ENCODE results near the gene PI4KA. TPM values are rescaled to one million over a fixed set of nuclear protein-coding genes. Genes with fewer than 3 reads are reported as not detected.
"Not testable (repeated sequence)": the region's sequence is repeated elsewhere in the genome, so short reads cannot be mapped to it uniquely, and the experiment has no call there.

The PI4KA gene
- total RNA-seq, 1 donor from 2014 or later: 78.4 TPM

GRCh38 chr22:20717213-20717866 is 141.3 kb downstream of the PI4KA start:
- H3K4me3 Mint-ChIP-seq; DNase-seq; H3K27ac Mint-ChIP-seq; H3K9me3 Mint-ChIP-seq; intact Hi-C loops (cut with micrococcal nuclease); H3K4me1 Mint-ChIP-seq; H3K36me3 Mint-ChIP-seq (ENCODE audit: low read depth); H3K27me3 Mint-ChIP-seq: not testable (repeated sequence)

- H3K36me3 Mint-ChIP-seq (ENCODE audit: low read depth); intact Hi-C loops (cut with micrococcal nuclease): not testable (repeated sequence)
Observed at GRCh38 chr22:20713116-20713515, 145.5 kb downstream of the PI4KA start.

GRCh38 chr22:20709966-20710365 is 148.6 kb downstream of the PI4KA start:
- H3K27ac Mint-ChIP-seq; DNase-seq; H3K9me3 Mint-ChIP-seq; H3K4me3 Mint-ChIP-seq; H3K27me3 Mint-ChIP-seq; H3K4me1 Mint-ChIP-seq; H3K36me3 Mint-ChIP-seq (ENCODE audit: low read depth): not testable (repeated sequence)
- intact Hi-C loops (cut with micrococcal nuclease): loop anchor here (10.0 kb wide), 1 partner anchor 215 kb away; the partner anchor contains the start of gene KLHL22

More at GRCh38 chr22:20713116-20713515, 145.5 kb downstream of the PI4KA start:
- H3K27ac Mint-ChIP-seq, DNase-seq, H3K27me3 Mint-ChIP-seq, H3K4me1 Mint-ChIP-seq, H3K9me3 Mint-ChIP-seq, H3K4me3 Mint-ChIP-seq: not testable (repeated sequence)

- not testable (repeated sequence) for H3K4me1 Mint-ChIP-seq; H3K36me3 Mint-ChIP-seq (ENCODE audit: low read depth); H3K9me3 Mint-ChIP-seq; H3K4me3 Mint-ChIP-seq; H3K27ac Mint-ChIP-seq; DNase-seq
- intact Hi-C loops (cut with micrococcal nuclease): loop anchor here (10.0 kb wide), 1 partner anchor 213 kb away; the partner anchor contains the start of gene KLHL22
- peaks cover 16% of the 10 kb centered on the region for H3K27me3 Mint-ChIP-seq
Observed at GRCh38 chr22:20707549-20708118, 151.0 kb downstream of the PI4KA start.

GRCh38 chr22:20703816-20704609 is 154.6 kb downstream of the PI4KA start:
- not testable (repeated sequence) for H3K36me3 Mint-ChIP-seq (ENCODE audit: low read depth); H3K4me1 Mint-ChIP-seq; H3K27ac Mint-ChIP-seq; H3K9me3 Mint-ChIP-seq
- intact Hi-C loops (cut with micrococcal nuclease): loop anchor here (10.0 kb wide), 1 partner anchor 209 kb away; the partner anchor contains the start of gene KLHL22
- Mint-ChIP-seq H3K27me3 (peaks cover 19% of the 10 kb centered on the region), H3K4me3 (peak overlapping the region; percentile 70)
- peak; percentile 75 for DNase-seq

- H3K4me1 Mint-ChIP-seq; H3K27ac Mint-ChIP-seq; H3K36me3 Mint-ChIP-seq (ENCODE audit: low read depth); H3K9me3 Mint-ChIP-seq: not testable (repeated sequence)
- DNase-seq: peak; percentile 90
- H3K27me3 Mint-ChIP-seq: peaks cover 19% of the 10 kb centered on the region
- intact Hi-C loops (cut with micrococcal nuclease): loop anchor here (10.0 kb wide), 1 partner anchor 209 kb away; the partner anchor contains the start of gene KLHL22
- peak overlapping the region; percentile 98 for H3K4me3 Mint-ChIP-seq
Observed at GRCh38 chr22:20703414-20703806, 155.2 kb downstream of the PI4KA start.

GRCh38 chr22:20702546-20703413 is 155.8 kb downstream of the PI4KA start:
- intact Hi-C loops (cut with micrococcal nuclease): loop anchor here (10.0 kb wide), 1 partner anchor 208 kb away; the partner anchor contains the start of gene KLHL22

GRCh38 chr22:20702175-20702545 is 156.5 kb downstream of the PI4KA start:
- H3K4me1 Mint-ChIP-seq; H3K36me3 Mint-ChIP-seq (ENCODE audit: low read depth); H3K9me3 Mint-ChIP-seq: not testable (repeated sequence)
- Mint-ChIP-seq H3K4me3 (peak overlapping the region; percentile 98), H3K27ac (peak overlapping the region; percentile 98), H3K27me3 (peaks cover 19% of the 10 kb centered on the region)
- DNase-seq: peak; percentile 76
- intact Hi-C loops (cut with micrococcal nuclease): loop anchor here (10.0 kb wide), 1 partner anchor 207 kb away; the partner anchor contains the start of gene KLHL22

More at GRCh38 chr22:20702546-20703413, 155.8 kb downstream of the PI4KA start:
- not testable (repeated sequence) for H3K9me3 Mint-ChIP-seq; H3K36me3 Mint-ChIP-seq (ENCODE audit: low read depth); H3K4me1 Mint-ChIP-seq
- Mint-ChIP-seq H3K27ac (peak overlapping the region; percentile 98), H3K27me3 (peaks cover 19% of the 10 kb centered on the region), H3K4me3 (peak overlapping the region; percentile 98)
- peak; percentile 97 for DNase-seq

- not testable (repeated sequence) for H3K27ac Mint-ChIP-seq; H3K36me3 Mint-ChIP-seq (ENCODE audit: low read depth); H3K4me1 Mint-ChIP-seq; H3K9me3 Mint-ChIP-seq
- peaks cover 19% of the 10 kb centered on the region for H3K27me3 Mint-ChIP-seq
- intact Hi-C loops (cut with micrococcal nuclease): loop anchor here (10.0 kb wide), 1 partner anchor 207 kb away; the partner anchor contains the start of gene KLHL22
- peak; percentile 69 for DNase-seq
- H3K4me3 Mint-ChIP-seq: peak overlapping the region; percentile 98
Observed at GRCh38 chr22:20701680-20702136, 156.9 kb downstream of the PI4KA start.

- H3K4me3 Mint-ChIP-seq; H3K36me3 Mint-ChIP-seq (ENCODE audit: low read depth); H3K9me3 Mint-ChIP-seq; H3K4me1 Mint-ChIP-seq; DNase-seq; H3K27ac Mint-ChIP-seq: not testable (repeated sequence)
- intact Hi-C loops (cut with micrococcal nuclease): loop anchor here (10.0 kb wide), 1 partner anchor 206 kb away; the partner anchor contains the start of gene KLHL22
- peaks cover 14% of the 10 kb centered on the region for H3K27me3 Mint-ChIP-seq
Observed at GRCh38 chr22:20700347-20700746, 158.3 kb downstream of the PI4KA start.

GRCh38 chr22:20699856-20700255 is 158.8 kb downstream of the PI4KA start:
- H3K9me3 Mint-ChIP-seq; H3K4me3 Mint-ChIP-seq; H3K27ac Mint-ChIP-seq; H3K36me3 Mint-ChIP-seq (ENCODE audit: low read depth); H3K27me3 Mint-ChIP-seq; DNase-seq; H3K4me1 Mint-ChIP-seq: not testable (repeated sequence)
- intact Hi-C loops (cut with micrococcal nuclease): loop anchor here (5.0 to 10.0 kb wide), 4 partner anchors 78 to 283 kb away; partner anchors contain the start of gene KLHL22

- Mint-ChIP-seq H3K4me3 (peak overlapping the region; percentile 12), H3K27ac (peak overlapping the region; percentile 60)
- H3K36me3 Mint-ChIP-seq (ENCODE audit: low read depth); H3K9me3 Mint-ChIP-seq; H3K4me1 Mint-ChIP-seq; H3K27me3 Mint-ChIP-seq: not testable (repeated sequence)
- intact Hi-C loops (cut with micrococcal nuclease): loop anchor here (1.0 to 5.0 kb wide), 4 partner anchors 75 to 280 kb away; no protein-coding TSS in a partner anchor
- peak; percentile 93 for DNase-seq
Observed at GRCh38 chr22:20697481-20698113, 161.0 kb downstream of the PI4KA start.
